BJ (cell line): Measurements from ENCODE around the gene LDLRAD4. TPM values are rescaled to one million over a fixed set of nuclear protein-coding genes. Genes with fewer than 3 reads are reported as not detected.

Source experiments
- CTCF ChIA-PET: fragments of 350-600 bp; formaldehyde crosslinking; extraction: SDS; loops from one replicate; lab custom pipeline; 2021; ENCODE audit warnings: antibody characterized with exemption, inconsistent platforms; lab: Yijun Ruan, JAX
- POLR2A ChIA-PET: fragments of 300-600 bp; sonication (Branson Sonifier 250); formaldehyde crosslinking; extraction: SDS; loops from one replicate; lab custom pipeline; 2021; ENCODE audit warnings: antibody characterized with exemption; lab: Charles Lee
- DNase-seq: peaks from one replicate; pipeline ENCODE4 v3.0.0-alpha.2; 2011; ENCODE audit warnings: low read depth
- H3K27me3 ChIP-seq: 2 replicates; pipeline ENCODE4 v1.6.0; 2011; ENCODE audit warnings: low read length; ENCODE audit not compliant: control insufficient read depth, insufficient read depth
- H3K36me3 ChIP-seq: 2 replicates; pipeline ENCODE4 v1.5.1; 2011; ENCODE audit warnings: low read length; ENCODE audit not compliant: control insufficient read depth, insufficient read depth
- H3K4me3 ChIP-seq: 2 replicates; pipeline ENCODE4 v1.5.1; 2011; ENCODE audit warnings: low read depth, mild to moderate bottlenecking, control low read depth, low read length
- CTCF ChIP-seq: IDR thresholded peaks from 2 replicates; pipeline ENCODE4 v1.5.1; 2011; ENCODE audit warnings: low read depth, mild to moderate bottlenecking, control low read depth, inconsistent platforms, low read length, moderate library complexity; ENCODE audit not compliant: insufficient read depth
- polyA plus RNA-seq: library from polyadenylated mRNA; depleted of rRNA; stranded (reverse); fragments of >200 nt; gene quantifications from 2 replicates; pipeline ENCODE4 v1.2.3, GENCODE V29; 2011

LDLRAD4 gene
- polyA plus RNA-seq, 1 experiment = not detected

- Histone ChIP-seq H3K4me3 (no peak overlapping the region), H3K36me3 (no peaks in the 10 kb centered on the region), H3K27me3 (no peaks in the 10 kb centered on the region)
- ChIA-PET CTCF (no interaction called here), POLR2A (no interaction called here)
- TF ChIP-seq CTCF = no peak
- DNase-seq = no peak
Measured at GRCh38 chr18:13198701-13199100, 19.9 kb upstream of the LDLRAD4 start.

GRCh38 chr18:13199169-13199568, 19.4 kb upstream of the LDLRAD4 start:
- ChIA-PET CTCF (no interaction called here), POLR2A (no interaction called here)
- no peak overlapping the region for H3K4me3 ChIP-seq
- no peaks in the 10 kb centered on the region for H3K27me3 ChIP-seq
- no peak for DNase-seq
- no peaks in the 10 kb centered on the region for H3K36me3 ChIP-seq
- no peak for TF ChIP-seq CTCF

GRCh38 chr18:13201292-13201691, 17.3 kb upstream of the LDLRAD4 start:
- no peak for TF ChIP-seq CTCF
- Histone ChIP-seq H3K36me3 (no peaks in the 10 kb centered on the region), H3K27me3 (no peaks in the 10 kb centered on the region), H3K4me3 (no peak overlapping the region)
- CTCF ChIA-PET = no interaction called here
- POLR2A ChIA-PET = no interaction called here
- no peak for DNase-seq

GRCh38 chr18:13202571-13202970, 16.0 kb upstream of the LDLRAD4 start:
- POLR2A ChIA-PET = no interaction called here
- DNase-seq = no peak
- H3K27me3 ChIP-seq = peaks cover under 1% of the 10 kb centered on the region; the same call in 1 of the 2 replicates
- H3K36me3 ChIP-seq = no peaks in the 10 kb centered on the region
- CTCF ChIA-PET = no interaction called here
- TF ChIP-seq CTCF = no peak
- H3K4me3 ChIP-seq = no peak overlapping the region

- CTCF ChIA-PET = no interaction called here
- POLR2A ChIA-PET = no interaction called here
Measured at GRCh38 chr18:13206301-13206700, 12.3 kb upstream of the LDLRAD4 start.

More at GRCh38 chr18:13206301-13206700, 12.3 kb upstream of the LDLRAD4 start:
- H3K27me3 ChIP-seq = peaks cover 2% of the 10 kb centered on the region; the same call in 1 of the 2 replicates
- H3K36me3 ChIP-seq = no peaks in the 10 kb centered on the region
- no peak for TF ChIP-seq CTCF
- H3K4me3 ChIP-seq = no peak overlapping the region
- DNase-seq = no peak
